Endothelial cell of umbilical vein (primary cell): ENCODE measurements around the gene ZBTB20. TPM values are rescaled to one million over a fixed set of nuclear protein-coding genes. Genes with fewer than 3 reads are reported as not detected.

ENCODE experiments used
- BruUV-seq: library from RNA; stranded (reverse); fragments of 400-500 nt; replicated peaks from 2 replicates; lab custom pipeline; 2021; lab: Mats Ljungman, UMichigan
- CTCF ChIA-PET: fragments of 300-600, 350-600 bp; sonication (Branson Sonifier 250); formaldehyde crosslinking; loops from one replicate; lab custom pipeline; 2021; ENCODE audit warnings: antibody characterized with exemption, inconsistent platforms; lab: Charles Lee
- POLR2A ChIA-PET: fragments of 300-600, 350-600 bp; sonication (Branson Sonifier 250); formaldehyde crosslinking; loops from one replicate; lab custom pipeline; 2021; ENCODE audit warnings: antibody characterized with exemption, inconsistent platforms; lab: Charles Lee
- DNase-seq: peaks from one replicate; pipeline ENCODE4 v3.0.0-alpha.2; 2011; ENCODE audit warnings: low read depth, low spot score
- FAIRE-seq: peaks from 2 replicates; lab custom pipeline; 2011; peaks lifted over from hg19 to GRCh38; lab: Jason Lieb, UNC
- H2AFZ ChIP-seq: 2 replicates; pipeline ENCODE4 v1.6.0; 2012; ENCODE audit warnings: low read depth, low read length, control low read depth, inconsistent platforms
- H3K27ac ChIP-seq: 2 replicates; pipeline ENCODE4 v1.5.1; 2011; ENCODE audit warnings: low read depth, mild to moderate bottlenecking, control low read depth, low read length, moderate library complexity; ENCODE audit not compliant: insufficient read depth
- H3K27me3 ChIP-seq, 2 experiments: 2 replicates each; pipeline versions ENCODE4 v1.6.0 to v1.6.1; 2011; ENCODE audit warnings: low read length in 2 of 2, mixed read lengths in 1 of 2; ENCODE audit not compliant: control insufficient read depth in 2 of 2, insufficient read depth in 2 of 2
- H3K36me3 ChIP-seq, 2 experiments: 2 replicates in 1 of 2; 3 replicates in 1 of 2; pipeline ENCODE4 v1.5.1; 2011; ENCODE audit warnings: low read length in 2 of 2, mild to moderate bottlenecking in 1 of 2, moderate library complexity in 1 of 2; ENCODE audit not compliant: control insufficient read depth in 2 of 2, insufficient read depth in 2 of 2; ENCODE audit errors: extremely low read depth in 1 of 2
- H3K4me1 ChIP-seq: 3 replicates; pipeline ENCODE4 v1.5.1; 2011; ENCODE audit warnings: mild to moderate bottlenecking, low read length; ENCODE audit not compliant: control insufficient read depth, insufficient read depth; ENCODE audit errors: extremely low read depth
- H3K4me2 ChIP-seq: 2 replicates; pipeline ENCODE4 v1.6.1; 2011; ENCODE audit warnings: low read length, control low read depth, mixed read lengths; ENCODE audit not compliant: insufficient read depth
- H3K4me3 ChIP-seq, 3 experiments: fragments of 200-600 bp in 1 of 3; sonication (generic), shearing (Covaris generic) in 1 of 3; replicated peaks in 1 of 3; 2 replicates each; pipeline ENCODE4 v1.5.1; 2011 to 2016; ENCODE audit warnings: control low read depth in 3 of 3, low read length in 3 of 3, mild to moderate bottlenecking in 2 of 3, inconsistent platforms in 1 of 3, low read depth in 1 of 3, moderate library complexity in 1 of 3; ENCODE audit not compliant: insufficient read depth in 1 of 3
- H3K79me2 ChIP-seq: 2 replicates; pipeline ENCODE4 v1.6.0; 2012; ENCODE audit warnings: low read length, inconsistent platforms; ENCODE audit not compliant: control insufficient read depth, insufficient read depth
- H3K9ac ChIP-seq: replicated peaks from 2 replicates; pipeline ENCODE3; 2011; ENCODE audit warnings: low read length, control low read depth; ENCODE audit not compliant: insufficient read depth; ENCODE audit errors: extremely low read depth
- H3K9me1 ChIP-seq: replicated peaks from 3 replicates; pipeline ENCODE4 v1.6.0; 2011; ENCODE audit warnings: mild to moderate bottlenecking, low read length; ENCODE audit not compliant: control insufficient read depth, insufficient read depth; ENCODE audit errors: extremely low read depth
- H3K9me3 ChIP-seq: replicated peaks from 2 replicates; pipeline ENCODE4 v1.5.1; 2012; ENCODE audit warnings: low read length, inconsistent platforms; ENCODE audit not compliant: control insufficient read depth, insufficient read depth
- H4K20me1 ChIP-seq: replicated peaks from 2 replicates; pipeline ENCODE3; 2011; ENCODE audit warnings: mild to moderate bottlenecking, low read length; ENCODE audit not compliant: control insufficient read depth, insufficient read depth; ENCODE audit errors: extremely low read depth
- CTCF ChIP-seq, 2 donors: IDR thresholded peaks; 1 replicate in 1 of 2; 2 replicates in 1 of 2; pipeline ENCODE4 v1.5.1; 2011; ENCODE audit warnings: low read length in 2 of 2, mild to moderate bottlenecking in 2 of 2, moderate library complexity in 2 of 2, control low read depth in 1 of 2, inconsistent platforms in 1 of 2, low read depth in 1 of 2; ENCODE audit not compliant: insufficient read depth in 1 of 2; ENCODE audit errors: extremely low read depth in 1 of 2
- EZH2 ChIP-seq: IDR thresholded peaks from 2 replicates; pipeline ENCODE4 v1.6.1; 2012; ENCODE audit warnings: borderline replicate concordance, low read depth, mild to moderate bottlenecking, moderate library complexity, low read length, inconsistent platforms; ENCODE audit not compliant: severe bottlenecking
- FOS ChIP-seq: IDR thresholded peaks from 2 replicates; pipeline ENCODE4 v1.6.1; 2011; ENCODE audit warnings: mild to moderate bottlenecking, low read length, moderate library complexity, borderline replicate concordance; ENCODE audit not compliant: insufficient read depth
- GATA2 ChIP-seq: IDR thresholded peaks from 2 replicates; pipeline ENCODE4 v1.7.0; 2011; ENCODE audit warnings: low read depth, mild to moderate bottlenecking, moderate library complexity, mixed read lengths, low read length; ENCODE audit not compliant: insufficient read length, insufficient read depth
- JUN ChIP-seq: IDR thresholded peaks from 2 replicates; pipeline ENCODE4 v1.6.1; 2011; ENCODE audit warnings: borderline replicate concordance, low read depth; ENCODE audit not compliant: insufficient read length, insufficient read depth
- MAX ChIP-seq: IDR thresholded peaks from 2 replicates; pipeline ENCODE4 v1.6.1; 2011; ENCODE audit not compliant: insufficient read depth, insufficient read length
- MYC ChIP-seq: IDR thresholded peaks from one replicate; pipeline ENCODE4 v1.6.1; 2011; ENCODE audit warnings: mild to moderate bottlenecking, low read depth, low read length
- POLR2A ChIP-seq: IDR thresholded peaks from 2 replicates; pipeline ENCODE4 v1.6.1; 2012; ENCODE audit warnings: low read depth, mild to moderate bottlenecking, control low read depth, low read length
- POLR2AphosphoS5 ChIP-seq: IDR thresholded peaks from 2 replicates; pipeline ENCODE4 v1.6.1; 2012; ENCODE audit warnings: low read depth, mild to moderate bottlenecking, control low read depth, low read length, moderate library complexity; ENCODE audit not compliant: insufficient read depth
- dilution Hi-C: fragments of 300-500 bp; cut with MboI; formaldehyde crosslinking; loops from one replicate; pipeline ENCODE4 v1.15.0; 2019; ENCODE audit warnings: low sequenced_read_pairs; ENCODE audit not compliant: extremely low pct_ligation_motif_present
- intact Hi-C: fragments of 100-400 bp; cut with micrococcal nuclease; formaldehyde crosslinking; loops from one replicate; pipeline ENCODE4 v1.10.0; 2022
- polyA plus RNA-seq, 4 experiments: library from polyadenylated mRNA; depleted of rRNA in 3 of 4; stranded (reverse) in 3 of 4; unstranded in 1 of 4; fragments of >200 nt; gene quantifications; 2 replicates each; pipeline versions ENCODE4 v1.2.1 to v1.2.3, GENCODE V29; 2011 to 2012; ENCODE audit warnings: missing spikeins in 1 of 4
- total RNA-seq: library from RNA; stranded (reverse); gene quantifications from 2 replicates; pipeline ENCODE4 v1.2.3, GENCODE V29; 2021

ZBTB20 gene
- total and polyA plus RNA-seq, 2 donors (not counting 3 experiments of a cell fraction or from before 2014, with no cell fraction given), result 2.1 to 20.5 TPM

GRCh38 chr3:114962189-114962588 lies 184.9 kb downstream of the ZBTB20 start:
- no peaks in the 10 kb centered on the region for H3K9me3 ChIP-seq
- H3K36me3 ChIP-seq, result no peaks in the 10 kb centered on the region
- no peak for FAIRE-seq
- no peak for TF ChIP-seq MAX
- TF ChIP-seq POLR2A, result no peak
- no peak for TF ChIP-seq POLR2AphosphoS5
- TF ChIP-seq GATA2, result no peak
- TF ChIP-seq CTCF (IDR thresholded peaks at IDR 0.05; ENCODE audit: extremely low read depth in 1 of 2, insufficient read depth in 1 of 2, low read depth in 1 of 2, low read length in 2 of 2), result no peak
- TF ChIP-seq JUN, result no peak
- TF ChIP-seq FOS, result no peak
- no peak for TF ChIP-seq EZH2
- TF ChIP-seq MYC, result no peak
- H3K4me2 ChIP-seq, result no peak overlapping the region
- no peak for DNase-seq
- CTCF ChIA-PET, result interaction anchor here (0.7 to 1.1 kb wide), 2 partner anchors 10 to 52 kb away, joined by 3 read pairs; no protein-coding TSS in a partner anchor
- no peaks in the 10 kb centered on the region for H3K27me3 ChIP-seq
- no peak overlapping the region for H3K4me3 ChIP-seq
- BruUV-seq, result no TSS peak
- no peaks in the 10 kb centered on the region for H3K79me2 ChIP-seq
- POLR2A ChIA-PET, result no interaction called here
- intact Hi-C loops, result no loop called here
- H2AFZ ChIP-seq, result no peak overlapping the region
- H3K4me1 ChIP-seq, result no peaks in the 10 kb centered on the region
- no peak overlapping the region for H3K9ac ChIP-seq
- H4K20me1 ChIP-seq, result no peaks in the 10 kb centered on the region
- no peak overlapping the region for H3K27ac ChIP-seq
- H3K9me1 ChIP-seq, result no peaks in the 10 kb centered on the region
- dilution Hi-C loops, result no loop called here
